ENCODE results near the gene TRAPPC12.

DNA sequence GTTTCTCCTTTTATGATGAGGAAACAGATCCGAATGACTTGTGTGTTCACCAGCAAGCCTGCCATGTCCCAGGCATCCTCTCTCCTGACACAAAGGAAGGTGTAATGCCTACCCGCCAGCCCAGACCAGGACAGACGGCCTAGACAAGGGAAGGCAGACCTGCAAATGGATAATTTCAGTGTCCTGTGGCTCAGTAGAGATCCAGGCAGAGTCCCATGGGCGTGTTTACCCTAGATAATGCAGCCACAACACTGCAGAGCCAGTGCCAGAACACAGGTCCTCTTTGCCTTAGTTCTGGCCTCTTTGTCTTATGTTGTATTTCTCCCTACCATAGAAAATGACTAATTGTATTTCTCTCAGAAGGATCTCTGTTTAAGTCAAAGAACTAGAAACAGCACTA lies 12.7 kb downstream of the TRAPPC12 start:
- no peak for TF ChIP-seq POLR2AphosphoS5 (IDR thresholded peaks at IDR 0.05; ENCODE audit: low read depth, low read length)
- no peak for TF ChIP-seq POLR2A (IDR thresholded peaks at IDR 0.05; ENCODE audit: low read depth, low read length)

Measured in GM12892 (cell line).